HG02759 (cell line): Measurements from ENCODE around the gene LUC7L.
"Not testable (repeated sequence)": the region's sequence is repeated elsewhere in the genome, so short reads cannot be mapped to it uniquely, and the experiment has no call there.

Experiments
- ATAC-seq: cut with Tn5 transposase; IDR thresholded peaks from one replicate; pipeline ENCODE4 v1.9.1; 2021; ENCODE audit warnings: mild to moderate bottlenecking, moderate library complexity; ENCODE audit not compliant: unreplicated experiment

LUC7L gene

DNA sequence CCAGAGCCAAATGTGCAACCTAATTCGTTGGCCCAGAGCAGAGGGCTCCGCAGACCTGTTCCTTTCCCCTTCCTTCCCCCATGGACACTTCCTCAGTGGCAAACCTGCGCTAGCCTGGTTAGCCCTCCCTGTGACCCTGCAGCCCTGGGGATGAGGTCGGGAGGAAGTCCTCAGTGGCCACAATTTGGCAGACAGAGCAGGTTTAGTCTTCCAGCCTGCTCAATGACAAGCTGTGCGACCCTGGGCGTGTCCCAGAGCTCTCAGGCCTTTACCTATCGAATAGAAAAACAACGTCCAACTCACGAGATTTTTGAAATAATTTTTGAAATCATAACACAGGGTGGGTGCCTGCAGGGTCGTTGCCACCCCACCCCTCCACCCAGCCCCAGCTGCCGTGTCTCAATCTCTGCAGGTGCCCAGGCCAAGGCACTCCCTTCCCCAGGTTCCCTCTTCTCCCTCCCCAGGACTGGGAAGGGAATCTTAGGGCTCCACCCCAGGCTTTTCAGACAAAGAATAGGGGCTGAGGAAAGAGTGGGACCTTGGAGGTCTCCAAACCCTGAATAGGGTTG is 62.0 kb downstream of the LUC7L start:
- no peak for ATAC-seq

DNA sequence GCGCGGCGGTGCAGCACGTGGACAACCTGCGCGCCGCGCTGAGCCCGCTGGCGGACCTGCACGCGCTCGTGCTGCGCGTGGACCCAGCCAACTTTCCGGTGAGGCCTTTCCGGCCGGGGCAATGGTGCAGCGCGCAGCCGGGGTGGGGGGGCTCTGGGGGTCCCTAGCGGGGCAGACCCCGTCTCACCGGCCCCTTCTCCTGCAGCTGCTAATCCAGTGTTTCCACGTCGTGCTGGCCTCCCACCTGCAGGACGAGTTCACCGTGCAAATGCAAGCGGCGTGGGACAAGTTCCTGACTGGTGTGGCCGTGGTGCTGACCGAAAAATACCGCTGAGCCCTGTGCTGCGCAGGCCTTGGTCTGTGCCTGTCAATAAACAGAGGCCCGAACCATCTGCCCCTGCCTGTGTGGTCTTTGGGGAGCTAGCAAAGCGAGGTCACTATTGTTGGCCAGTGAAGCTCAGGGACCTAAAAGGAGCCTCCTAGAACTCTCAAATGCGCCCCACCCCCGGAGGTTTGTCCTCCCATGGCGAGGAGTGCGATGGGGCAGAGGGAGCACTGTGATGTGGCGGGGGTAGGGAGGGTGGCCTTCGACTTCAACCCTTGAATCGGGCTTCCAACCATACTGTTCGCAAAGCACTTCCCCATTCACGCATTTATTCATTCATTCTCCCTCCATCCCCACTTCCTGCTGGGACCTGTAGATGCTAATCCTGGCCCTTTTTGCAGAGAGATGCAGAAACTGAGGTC is 62.7 kb downstream of the LUC7L start:
- ATAC-seq: no peak

DNA sequence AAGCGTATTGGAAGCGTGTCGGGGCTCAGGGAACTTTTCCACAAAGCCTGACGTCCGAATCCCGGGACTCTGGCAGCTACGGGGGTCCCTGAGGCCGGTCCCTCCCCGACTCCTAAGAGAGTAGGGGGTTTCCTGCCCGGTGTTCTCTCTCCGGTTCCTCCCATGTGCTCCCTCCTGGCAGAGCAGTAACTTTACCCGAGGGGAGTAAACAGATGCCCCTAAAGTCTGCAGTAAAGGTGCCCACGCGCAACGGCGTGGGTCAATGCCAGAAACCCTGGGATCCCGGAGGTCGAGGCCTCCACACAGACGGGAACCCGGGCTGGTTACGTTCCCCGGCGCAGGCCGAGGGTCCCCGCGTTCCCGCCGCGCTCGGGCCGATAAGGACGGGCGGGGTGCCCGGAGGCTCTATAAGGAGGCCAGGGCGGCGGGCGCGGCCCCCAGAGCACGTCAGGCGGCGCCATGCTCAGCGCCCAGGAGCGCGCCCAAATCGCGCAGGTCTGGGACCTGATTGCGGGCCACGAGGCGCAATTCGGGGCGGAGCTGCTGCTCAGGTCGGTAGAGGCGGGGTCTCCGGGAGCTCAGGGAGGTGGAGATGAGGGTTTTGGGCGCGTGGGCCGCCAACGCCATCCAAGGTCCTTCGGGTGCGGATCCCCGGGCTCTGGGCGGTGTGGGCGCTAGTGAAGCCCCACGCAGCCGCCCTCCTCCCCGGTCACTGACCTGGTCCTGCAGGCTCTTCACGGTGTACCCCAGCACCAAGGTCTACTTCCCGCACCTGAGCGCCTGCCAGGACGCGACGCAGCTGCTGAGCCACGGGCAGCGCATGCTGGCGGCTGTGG is 63.5 kb downstream of the LUC7L start, which contains the start of gene HBM:
HBM (plus strand) TSS at position 440 of the 836 bp plus-strand sequence; CDS start at position 460, 20 bp downstream.
- no peak for ATAC-seq

DNA sequence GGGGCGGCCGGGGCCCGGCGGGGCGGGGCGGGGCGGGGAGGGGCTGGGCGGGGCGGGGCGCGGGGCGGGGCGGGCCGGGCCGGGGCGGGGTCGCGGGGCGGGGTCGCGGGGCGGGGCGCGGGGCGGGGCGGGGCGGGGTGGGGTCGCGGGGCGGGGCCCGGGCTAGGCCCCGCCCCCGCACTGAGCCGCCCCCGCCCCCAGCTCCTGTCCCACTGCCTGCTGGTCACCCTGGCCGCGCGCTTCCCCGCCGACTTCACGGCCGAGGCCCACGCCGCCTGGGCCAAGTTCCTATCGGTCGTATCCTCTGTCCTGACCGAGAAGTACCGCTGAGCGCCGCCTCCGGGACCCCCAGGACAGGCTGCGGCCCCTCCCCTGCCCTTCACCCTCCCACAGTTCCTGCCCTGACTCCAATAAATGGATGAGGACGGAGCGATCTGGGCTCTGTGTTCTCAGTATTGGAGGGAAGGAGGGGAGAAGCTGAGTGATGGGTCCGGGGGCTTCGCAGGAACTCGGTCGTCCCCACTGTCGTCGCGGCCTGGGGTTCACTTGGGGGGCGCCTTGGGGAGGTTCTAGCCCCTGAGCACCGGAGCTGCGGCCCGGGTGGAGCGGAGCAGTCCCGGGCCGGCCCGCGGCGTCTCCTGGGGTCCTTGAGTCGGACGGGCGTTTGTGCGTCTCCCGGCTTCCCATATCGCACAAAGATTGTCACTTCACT is 64.3 kb downstream of the LUC7L start:
- ATAC-seq: no peak

DNA sequence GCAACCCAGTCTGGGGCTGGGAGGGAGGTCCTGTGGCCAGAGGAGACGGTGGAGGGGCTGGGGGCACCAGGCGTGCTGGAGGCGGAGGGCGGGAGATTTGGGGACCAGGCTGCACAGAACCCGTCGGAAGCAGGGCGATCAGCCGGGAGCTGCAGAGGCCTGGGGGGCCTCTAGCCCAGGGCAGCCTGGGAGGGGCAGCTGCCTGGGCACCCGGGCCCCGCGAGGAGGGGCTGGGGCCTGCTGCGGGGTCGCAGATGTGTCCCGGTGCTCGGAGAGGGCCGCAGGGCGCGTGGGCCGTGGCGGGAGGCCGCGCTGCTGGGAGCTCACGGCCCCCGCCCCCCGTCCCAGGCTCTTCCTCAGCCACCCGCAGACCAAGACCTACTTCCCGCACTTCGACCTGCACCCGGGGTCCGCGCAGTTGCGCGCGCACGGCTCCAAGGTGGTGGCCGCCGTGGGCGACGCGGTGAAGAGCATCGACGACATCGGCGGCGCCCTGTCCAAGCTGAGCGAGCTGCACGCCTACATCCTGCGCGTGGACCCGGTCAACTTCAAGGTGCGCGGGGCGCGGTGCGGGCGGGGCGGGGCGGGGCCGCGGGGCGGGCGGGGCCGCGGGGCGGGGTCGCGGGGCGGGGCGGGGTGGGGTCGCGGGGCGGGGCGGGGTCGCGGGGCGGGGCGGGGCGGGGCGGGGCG is 65.0 kb downstream of the LUC7L start:
- ATAC-seq: not testable (repeated sequence)

- ATAC-seq: not testable (repeated sequence)
Observed at GRCh38 chr16:163696-164095, 65.6 kb downstream of the LUC7L start.

- ATAC-seq: not testable (repeated sequence)
Observed at GRCh38 chr16:163139-163538, 66.1 kb downstream of the LUC7L start.

- ATAC-seq: no peak
Observed at GRCh38 chr16:162271-162991, 66.8 kb downstream of the LUC7L start.

DNA sequence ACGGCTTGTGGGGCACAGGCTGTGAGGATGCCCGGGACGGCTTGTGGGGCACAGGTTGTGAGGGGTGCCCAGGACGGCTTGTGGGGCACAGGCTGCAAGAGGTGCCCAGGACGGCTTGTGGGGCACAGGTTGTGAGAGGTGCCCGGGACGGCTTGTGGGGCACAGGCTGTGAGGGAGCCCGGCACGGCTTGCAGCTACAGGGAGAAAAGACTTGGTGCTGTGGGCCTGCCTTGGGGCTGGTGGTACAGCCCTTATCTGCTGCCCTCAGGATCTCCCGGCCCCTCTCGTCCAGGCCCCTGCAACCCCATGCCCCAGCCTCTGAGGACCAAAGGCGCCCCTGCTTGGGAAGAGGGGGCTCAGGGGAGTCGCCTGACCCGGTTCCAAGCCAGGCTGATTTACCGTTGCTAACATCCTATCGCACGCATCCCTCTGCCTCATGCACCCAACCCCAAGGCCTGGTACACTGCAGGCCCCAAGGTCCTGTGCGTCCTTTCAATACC is 68.5 kb downstream of the LUC7L start:
- ATAC-seq: no peak

- ATAC-seq: not testable (repeated sequence)
Observed at GRCh38 chr16:160242-160641, 69.0 kb downstream of the LUC7L start.

GRCh38 chr16:159136-159849 is 70.0 kb downstream of the LUC7L start:
- no peak for ATAC-seq

GRCh38 chr16:155031-155398 is 74.2 kb downstream of the LUC7L start:
- ATAC-seq: no peak

GRCh38 chr16:154217-155030 is 74.8 kb downstream of the LUC7L start:
- no peak for ATAC-seq

- ATAC-seq: not testable (repeated sequence)
Observed at GRCh38 chr16:153550-154216, 75.6 kb downstream of the LUC7L start.

- not testable (repeated sequence) for ATAC-seq
Observed at GRCh38 chr16:153129-153521, 76.1 kb downstream of the LUC7L start.

DNA sequence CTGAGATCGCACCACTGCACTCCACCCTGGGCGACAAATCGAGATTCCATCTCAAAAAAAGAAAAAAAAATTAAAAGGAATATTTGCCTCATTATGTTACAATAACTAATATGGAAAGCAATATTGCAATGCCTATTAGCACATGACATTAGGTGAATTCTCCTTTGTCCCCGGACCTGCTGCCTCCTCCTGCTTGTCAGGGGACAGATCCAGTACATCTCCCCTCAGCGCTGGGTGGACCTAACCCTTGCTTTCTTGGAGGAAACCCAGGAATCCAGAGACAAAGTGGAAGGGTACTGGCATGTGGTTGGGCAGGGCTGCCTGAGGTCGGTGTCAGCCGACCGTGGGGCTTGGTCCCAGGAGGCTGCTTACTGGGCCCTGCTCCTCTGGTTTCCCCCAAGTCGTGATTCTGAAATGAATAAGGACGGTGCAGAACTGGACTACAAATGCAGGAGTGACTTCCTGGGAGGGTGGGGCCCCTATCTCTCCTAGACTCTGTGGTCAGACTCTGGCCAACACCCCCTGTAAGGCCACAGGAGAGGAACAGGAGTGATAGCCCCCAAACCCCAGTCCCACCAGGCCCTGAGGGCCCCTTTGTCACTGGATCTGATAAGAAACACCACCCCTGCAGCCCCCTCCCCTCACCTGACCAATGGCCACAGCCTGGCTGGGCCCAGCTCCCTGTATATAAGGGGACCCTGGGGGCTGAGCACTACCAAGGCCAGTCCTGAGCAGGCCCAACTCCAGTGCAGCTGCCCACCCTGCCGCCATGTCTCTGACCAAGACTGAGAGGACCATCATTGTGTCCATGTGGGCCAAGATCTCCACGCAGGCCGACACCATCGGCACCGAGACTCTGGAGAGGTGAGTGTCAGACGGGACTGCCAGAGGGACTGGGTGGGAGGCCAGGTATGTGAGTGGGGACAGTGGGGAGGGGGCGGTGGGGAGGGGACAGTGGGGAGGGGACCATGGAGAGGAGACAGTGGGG is 76.8 kb downstream of the LUC7L start, which contains the start of gene HBZ:
HBZ (plus strand) TSS at position 504 of the 988 bp plus-strand sequence; CDS start at position 770, 266 bp downstream.
- ATAC-seq: no peak
